Mucosa of descending colon (tissue), 3 donors: Measurements from ENCODE around the gene ADAP1. TPM values are rescaled to one million over a fixed set of nuclear protein-coding genes. Genes with fewer than 3 reads are reported as not detected.
"Not testable (repeated sequence)": the region's sequence is repeated elsewhere in the genome, so short reads cannot be mapped to it uniquely, and the experiment has no call there.

Source experiments
- ATAC-seq: fragments of 200-7000 bp; cut with Tn5 transposase; one replicate; pipeline ENCODE4 v1.9.1; 2020; ENCODE audit warnings: mild to moderate bottlenecking, moderate library complexity
- DNase-seq, 3 donors: peaks; one replicate each; pipeline ENCODE4 v3.0.0-alpha.2; 2020
- H3K36me3 ChIP-seq: fragments of 200-600 bp; one replicate; pipeline ENCODE4 v1.8.0; 2021; ENCODE audit warnings: low read depth, mild to moderate bottlenecking
- H3K4me1 ChIP-seq: fragments of 200-600 bp; one replicate; pipeline ENCODE4 v1.8.0; 2021; ENCODE audit warnings: low read depth, mild to moderate bottlenecking
- H3K4me3 ChIP-seq: fragments of 200-600 bp; one replicate; pipeline ENCODE4 v1.8.0; 2021; ENCODE audit warnings: mild to moderate bottlenecking
- H3K9me3 ChIP-seq: fragments of 200-600 bp; one replicate; pipeline ENCODE4 v1.8.0; 2021; ENCODE audit warnings: mild to moderate bottlenecking
- CTCF ChIP-seq: fragments of 200-600 bp; IDR thresholded peaks from one replicate; pipeline ENCODE4 v1.8.0; 2022; ENCODE audit warnings: antibody characterized with exemption, mild to moderate bottlenecking
- intact Hi-C, 2 donors: fragments of 100-400 bp; cut with DNase I in 1 of 2; cut with micrococcal nuclease in 1 of 2; formaldehyde crosslinking; loops; one replicate each; pipeline versions ENCODE4 v1.11.0 to v1.11.1; 2022; cut with DNase I, micrococcal nuclease
- total RNA-seq, 3 donors: library from RNA; stranded (reverse); fragmentation: NEBNext Ultra II Directional in 2 of 3; extraction: Animal tissue kit (Norgen Biotek cat#: 25700) in 2 of 3; gene quantifications; one replicate each; pipeline versions ENCODE4 v1.2.1 to v1.2.4, GENCODE V29; 2021 to 2023
- donor health status: DM: no; HTN: no; CAD: no; lungs with moderate emphysema.
- donor health status: DM: no; HTN: no; CAD: no.
- donor health status: DM: no; HTN: yes; CAD: no.

Gene ADAP1
- total RNA-seq, 3 donors from 2014 or later = 80.7 to 153 (median 98.8) TPM

DNA sequence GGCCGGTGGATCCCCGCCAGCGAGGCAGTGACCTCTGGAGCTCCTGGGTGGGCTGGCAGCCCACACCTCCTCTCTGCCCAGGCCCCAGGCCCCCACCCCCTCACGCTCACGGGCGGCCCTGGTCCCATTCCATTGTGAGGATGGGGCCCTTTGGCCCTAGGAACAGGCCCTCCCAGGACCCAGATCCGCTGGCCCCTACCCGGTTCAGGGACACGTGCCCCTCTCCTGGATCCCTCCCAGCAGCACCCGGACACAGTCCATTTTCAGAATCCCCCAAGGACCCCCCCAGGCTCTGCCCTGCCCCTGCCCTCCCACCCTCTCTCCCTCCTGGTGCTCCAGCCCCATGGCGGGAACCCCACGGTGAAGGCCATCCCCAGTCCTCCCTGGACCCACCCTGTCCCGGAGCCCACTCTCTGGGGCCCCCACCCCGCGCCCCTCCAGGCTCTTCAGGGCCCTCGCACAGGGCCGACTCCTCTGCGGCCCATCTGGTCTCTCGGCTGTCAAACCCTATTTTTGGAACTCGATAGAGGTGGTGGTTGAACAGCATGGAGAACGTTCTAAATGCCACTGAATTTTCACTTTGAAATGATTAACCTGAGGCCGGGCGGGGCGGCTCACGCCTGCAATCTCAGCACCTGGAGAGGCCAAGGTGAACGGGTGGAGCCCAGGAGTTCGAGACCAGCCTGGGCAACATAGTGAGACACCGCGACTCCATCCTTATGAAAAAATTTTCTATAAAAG is 8.1 kb downstream of the ADAP1 start:
- peak; percentile 62 for ATAC-seq
- TF ChIP-seq CTCF = no peak
- Histone ChIP-seq H3K36me3 (no peaks in the 10 kb centered on the region), H3K9me3 (no peaks in the 10 kb centered on the region), H3K4me1 (peaks cover 8% of the 10 kb centered on the region), H3K4me3 (no peak overlapping the region)
- intact Hi-C loops = no loop called here
- peak; percentile 82 to 87 (median 84) for DNase-seq

DNA sequence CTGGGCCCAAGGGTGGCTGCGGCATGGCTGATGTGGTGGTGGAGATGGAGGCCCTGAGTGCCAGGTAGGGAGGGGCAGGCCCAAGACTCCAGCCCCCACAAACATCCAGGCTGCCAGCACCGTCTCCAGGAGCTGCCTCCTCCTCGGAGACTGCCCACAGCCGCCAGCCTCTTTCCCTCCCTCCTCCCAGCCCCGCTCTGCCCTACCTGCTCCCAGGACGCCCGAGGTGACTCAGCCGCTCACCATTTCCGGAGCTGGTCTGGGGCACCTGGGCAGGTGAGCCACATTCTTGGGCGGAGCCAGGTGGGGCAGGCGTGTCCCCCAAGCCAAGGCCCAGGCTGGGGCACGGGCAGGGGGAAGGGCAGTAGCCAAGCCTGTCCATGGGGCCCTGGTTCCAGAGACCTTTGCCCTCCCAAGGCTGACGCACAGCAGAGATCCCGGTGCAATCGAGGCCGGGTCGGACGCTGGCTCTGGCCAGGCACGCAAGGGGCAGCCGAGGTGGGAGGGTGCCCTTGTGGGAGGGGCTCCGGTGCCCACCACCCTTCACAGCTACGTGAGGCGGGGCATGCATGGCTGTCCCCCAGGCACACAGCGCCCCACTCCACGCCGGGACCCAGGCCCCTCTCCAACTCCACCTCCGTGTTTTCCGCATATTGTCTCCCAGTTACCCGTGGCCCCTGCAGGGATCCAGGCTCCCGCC is 8.8 kb downstream of the ADAP1 start:
- ATAC-seq (peak; percentile 92), DNase-seq (peak; percentile 95 to 97 (median 97))
- H3K4me3 ChIP-seq = no peak overlapping the region
- no peak for TF ChIP-seq CTCF
- H3K9me3 ChIP-seq = no peaks in the 10 kb centered on the region
- H3K36me3 ChIP-seq = no peaks in the 10 kb centered on the region
- H3K4me1 ChIP-seq = peaks cover 8% of the 10 kb centered on the region
- intact Hi-C loops = no loop called here

GRCh38 chr7:945147-945555 is 9.3 kb downstream of the ADAP1 start:
- intact Hi-C loops = no loop called here
- Histone ChIP-seq H3K4me3 (no peak overlapping the region), H3K9me3 (no peaks in the 10 kb centered on the region), H3K4me1 (peaks cover 8% of the 10 kb centered on the region), H3K36me3 (no peaks in the 10 kb centered on the region)
- DNase-seq (peak in 2 of 3 donors; percentile 60 to 61), ATAC-seq (peak; percentile 25)
- no peak for TF ChIP-seq CTCF

DNA sequence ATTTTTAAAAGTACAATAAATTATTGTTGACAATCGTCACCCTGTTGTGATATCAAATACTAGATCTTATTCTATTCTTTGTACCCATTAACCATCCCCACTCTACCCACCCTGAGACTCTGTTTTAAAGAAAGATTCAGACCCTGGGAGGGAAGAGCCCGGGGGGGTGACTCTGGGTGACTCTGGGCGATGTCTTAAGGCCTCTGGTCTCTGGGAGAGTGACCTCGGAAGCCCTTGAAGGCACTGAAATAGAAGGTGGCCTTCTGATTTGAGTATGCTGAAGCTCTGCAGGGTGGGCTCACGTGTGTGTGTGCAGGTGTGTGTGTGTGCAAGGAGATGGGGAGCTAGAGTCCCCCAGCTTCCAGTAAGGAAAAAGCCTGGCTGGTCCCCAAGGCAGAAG is 9.7 kb downstream of the ADAP1 start:
- DNase-seq = no peak
- no peaks in the 10 kb centered on the region for H3K9me3 ChIP-seq
- ATAC-seq = no peak
- intact Hi-C loops = no loop called here
- TF ChIP-seq CTCF = no peak
- H3K36me3 ChIP-seq = no peaks in the 10 kb centered on the region
- no peak overlapping the region for H3K4me3 ChIP-seq
- peaks cover 8% of the 10 kb centered on the region for H3K4me1 ChIP-seq

GRCh38 chr7:943793-944192 is 10.7 kb downstream of the ADAP1 start:
- intact Hi-C loops, H3K36me3 ChIP-seq, H3K4me3 ChIP-seq, H3K4me1 ChIP-seq, H3K9me3 ChIP-seq, ATAC-seq: not testable (repeated sequence)
- DNase-seq = peak in 2 of 3 donors; percentile 5 to 13
